HCT116 (cell line): Measurements from ENCODE around the gene HMGXB3. TPM values are rescaled to one million over a fixed set of nuclear protein-coding genes. Genes with fewer than 3 reads are reported as not detected.

Source experiments
- ATAC-seq: fragments of 200-7000 bp; cut with Tn5 transposase; 2 replicates; pipeline ENCODE4 v1.9.1; 2020; ENCODE audit warnings: mild to moderate bottlenecking, moderate library complexity
- BruUV-seq: library from RNA; stranded (reverse); fragments of 400-500 nt; replicated peaks from 2 replicates; lab custom pipeline; 2021; lab: Mats Ljungman, UMichigan
- CTCF ChIA-PET: fragments of 300-600 bp; sonication (Branson Sonifier 250); formaldehyde crosslinking; loops from one replicate; lab custom pipeline; 2021; ENCODE audit warnings: antibody characterized with exemption; lab: Charles Lee
- POLR2A ChIA-PET: fragments of 300-600, 350-600 bp; sonication (Branson Sonifier 250); formaldehyde crosslinking; loops from one replicate; lab custom pipeline; 2021; ENCODE audit warnings: antibody characterized with exemption; lab: Charles Lee
- RAD21 ChIA-PET, 2 experiments: fragments of 300-600 bp; sonication (Branson Sonifier 250); formaldehyde crosslinking; loops; one replicate each; lab custom pipeline; 2023; ENCODE audit warnings: low total read pairs in 2 of 2; ENCODE audit not compliant: uncharacterized antibody in 2 of 2, unreplicated experiment in 2 of 2, low non-redundant PET in 1 of 2; lab: Charles Lee
- DNase-seq: peaks from one replicate; pipeline ENCODE4 v3.0.0-alpha.2; 2010; ENCODE audit warnings: low read depth, low spot score
- H2AFZ ChIP-seq: fragments of 200-600 bp; shearing (Covaris generic), sonication (generic); 2 replicates; pipeline ENCODE4 v1.6.1; 2017; ENCODE audit warnings: low read depth, mixed run types, mixed read lengths, antibody characterized with exemption, low read length; ENCODE audit not compliant: poor library complexity, severe bottlenecking
- H3K27ac ChIP-seq: 2 replicates; pipeline ENCODE4 v1.5.1; 2012; ENCODE audit warnings: low read depth, low read length
- H3K27me3 ChIP-seq: fragments of 200-600 bp; sonication (generic); 2 replicates; pipeline ENCODE4 v1.6.1; 2016; ENCODE audit warnings: mixed run types, low read length, mixed read lengths; ENCODE audit not compliant: insufficient read depth
- H3K36me3 ChIP-seq, 2 experiments: fragments of 200-500 bp in 1 of 2; fragments of 200-600 bp in 1 of 2; sonication (Bioruptor generic) in 1 of 2; sonication (generic) in 1 of 2; 2 replicates each; pipeline versions ENCODE4 v1.5.1 to v1.6.1; 2014 to 2016; ENCODE audit warnings: low read length in 2 of 2, inconsistent platforms in 1 of 2, mixed read lengths in 1 of 2, mixed run types in 1 of 2; ENCODE audit not compliant: insufficient read depth in 2 of 2, control insufficient read depth in 1 of 2
- H3K4me1 ChIP-seq, 2 experiments: fragments of 200-600 bp in 1 of 2; sonication (generic) in 1 of 2; 2 replicates each; pipeline versions ENCODE4 v1.5.1 to v1.6.1; 2012 to 2017; ENCODE audit warnings: low read length in 2 of 2, inconsistent platforms in 1 of 2, mild to moderate bottlenecking in 1 of 2, mixed read lengths in 1 of 2, mixed run types in 1 of 2, moderate library complexity in 1 of 2; ENCODE audit not compliant: insufficient read depth in 2 of 2, control insufficient read depth in 1 of 2
- H3K4me2 ChIP-seq: fragments of 200-600 bp; sonication (generic); 2 replicates; pipeline ENCODE4 v1.6.1; 2017; ENCODE audit warnings: mixed run types, low read length, mixed read lengths
- H3K4me3 ChIP-seq, 2 experiments: fragments of 200-600 bp in 1 of 2; sonication (generic) in 1 of 2; replicated peaks in 1 of 2; 2 replicates each; pipeline ENCODE4 v1.5.1; 2011 to 2016; ENCODE audit warnings: low read length in 2 of 2, control low read depth in 1 of 2, low read depth in 1 of 2, mild to moderate bottlenecking in 1 of 2, mixed read lengths in 1 of 2, mixed run types in 1 of 2
- H3K79me2 ChIP-seq: fragments of 200-600 bp; sonication (generic); 2 replicates; pipeline ENCODE4 v1.6.1; 2017; ENCODE audit warnings: mild to moderate bottlenecking, mixed run types, low read length, moderate library complexity, mixed read lengths; ENCODE audit not compliant: insufficient read depth
- H3K9ac ChIP-seq: fragments of 200-600 bp; sonication (generic); 2 replicates; pipeline ENCODE4 v1.6.1; 2016; ENCODE audit warnings: low read length, mixed read lengths
- H3K9me2 ChIP-seq: fragments of 200-600 bp; sonication (generic), shearing (Covaris generic); 2 replicates; pipeline ENCODE4 v1.6.1; 2017; ENCODE audit warnings: mixed run types, mild to moderate bottlenecking, moderate library complexity; ENCODE audit not compliant: insufficient read depth
- H3K9me3 ChIP-seq, 2 experiments: fragments of 200-500 bp in 1 of 2; fragments of 200-600 bp in 1 of 2; sonication (Bioruptor generic) in 1 of 2; sonication (generic) in 1 of 2; 2 replicates each; pipeline ENCODE4 v1.6.1; 2014 to 2017; ENCODE audit warnings: low read length in 2 of 2, mixed read lengths in 2 of 2, inconsistent platforms in 1 of 2, low read depth in 1 of 2, mild to moderate bottlenecking in 1 of 2, mixed run types in 1 of 2, moderate library complexity in 1 of 2; ENCODE audit not compliant: control insufficient read depth in 1 of 2, insufficient read depth in 1 of 2
- H4K20me1 ChIP-seq: fragments of 200-600 bp; sonication (generic), shearing (Covaris generic); 2 replicates; pipeline ENCODE4 v1.6.1; 2017; ENCODE audit warnings: mixed run types, mild to moderate bottlenecking, moderate library complexity; ENCODE audit not compliant: insufficient read depth
- CEBPB ChIP-seq: IDR thresholded peaks from 2 replicates; pipeline ENCODE4 v1.6.1; 2012; ENCODE audit warnings: low read depth
- ELF1 ChIP-seq: IDR thresholded peaks from 2 replicates; pipeline ENCODE4 v1.6.1; 2012; ENCODE audit warnings: low read depth, borderline replicate concordance
- EZH2 ChIP-seq: fragments of 200-600 bp; sonication (generic); IDR thresholded peaks from 2 replicates; pipeline ENCODE4 v1.6.1; 2017; ENCODE audit warnings: antibody characterized with exemption, mixed run types
- FOSL1 ChIP-seq: IDR thresholded peaks from 2 replicates; pipeline ENCODE4 v1.6.1; 2012; ENCODE audit warnings: low read depth
- JUND ChIP-seq: IDR thresholded peaks from 2 replicates; pipeline ENCODE4 v1.6.1; 2012
- POLR2A ChIP-seq: IDR thresholded peaks from 2 replicates; pipeline ENCODE4 v1.7.0; 2011; ENCODE audit warnings: borderline replicate concordance; ENCODE audit not compliant: insufficient read depth, insufficient read length; ENCODE audit errors: extremely low read depth
- POLR2AphosphoS5 ChIP-seq: IDR thresholded peaks from 2 replicates; pipeline ENCODE4 v1.6.1; 2011; ENCODE audit warnings: mild to moderate bottlenecking, low read depth, low read length, moderate library complexity
- RAD21 ChIP-seq: IDR thresholded peaks from 2 replicates; pipeline ENCODE4 v1.6.1; 2012; ENCODE audit warnings: low read depth, mild to moderate bottlenecking
- SRF ChIP-seq: IDR thresholded peaks from 2 replicates; pipeline ENCODE4 v1.6.1; 2012; ENCODE audit warnings: low read depth
- TCF7L2 ChIP-seq: IDR thresholded peaks from 2 replicates; pipeline ENCODE4 v1.7.0; 2011; ENCODE audit warnings: borderline replicate concordance, inconsistent platforms; ENCODE audit not compliant: insufficient read depth, insufficient read length; ENCODE audit errors: extremely low read depth
- ZFX ChIP-seq: fragments of 450-650 bp; IDR thresholded peaks from 2 replicates; pipeline ENCODE4 v1.6.1; 2017
- ZNF274 ChIP-seq: fragments of 200-500 bp; sonication (Bioruptor generic); IDR thresholded peaks from 2 replicates; pipeline ENCODE4 v1.6.1; 2014; ENCODE audit warnings: mild to moderate bottlenecking, low read depth, low read length, inconsistent platforms
- intact Hi-C: fragments of 100-400 bp; cut with micrococcal nuclease; formaldehyde crosslinking; loops from 2 replicates; pipeline ENCODE4 v1.10.0; 2022
- total RNA-seq: library from RNA; stranded (reverse); gene quantifications from one replicate; pipeline ENCODE4 v1.2.1, GENCODE V29; 2021; ENCODE audit not compliant: unreplicated experiment
- TF ChIP-seq, protein P1 (sequence below): IDR thresholded peaks from 2 replicates; pipeline ENCODE4 v1.6.1; 2012; ENCODE audit warnings: low read depth
- TF ChIP-seq, protein P2 (sequence below): IDR thresholded peaks from 2 replicates; pipeline ENCODE4 v1.6.1; 2012
- TF ChIP-seq, protein P3 (sequence below), 3 experiments: fragments of 200-600 bp in 1 of 3; sonication (generic) in 1 of 3; IDR thresholded peaks in 2 of 3; conservative IDR thresholded peaks in 1 of 3; 2 replicates each; pipeline ENCODE4 v1.5.1; 2012 to 2017; ENCODE audit warnings: low read depth in 2 of 3, low read length in 2 of 3, antibody characterized with exemption in 1 of 3, borderline replicate concordance in 1 of 3, control low read depth in 1 of 3, mild to moderate bottlenecking in 1 of 3, mixed read lengths in 1 of 3, mixed run types in 1 of 3, moderate library complexity in 1 of 3; ENCODE audit not compliant: insufficient read depth in 1 of 3
- TF ChIP-seq, protein P4 (sequence below): IDR thresholded peaks from 2 replicates; pipeline ENCODE4 v1.6.1; 2012

HMGXB3 gene
- total RNA-seq, 1 experiment from 2014 or later, result 41.8 TPM

DNA sequence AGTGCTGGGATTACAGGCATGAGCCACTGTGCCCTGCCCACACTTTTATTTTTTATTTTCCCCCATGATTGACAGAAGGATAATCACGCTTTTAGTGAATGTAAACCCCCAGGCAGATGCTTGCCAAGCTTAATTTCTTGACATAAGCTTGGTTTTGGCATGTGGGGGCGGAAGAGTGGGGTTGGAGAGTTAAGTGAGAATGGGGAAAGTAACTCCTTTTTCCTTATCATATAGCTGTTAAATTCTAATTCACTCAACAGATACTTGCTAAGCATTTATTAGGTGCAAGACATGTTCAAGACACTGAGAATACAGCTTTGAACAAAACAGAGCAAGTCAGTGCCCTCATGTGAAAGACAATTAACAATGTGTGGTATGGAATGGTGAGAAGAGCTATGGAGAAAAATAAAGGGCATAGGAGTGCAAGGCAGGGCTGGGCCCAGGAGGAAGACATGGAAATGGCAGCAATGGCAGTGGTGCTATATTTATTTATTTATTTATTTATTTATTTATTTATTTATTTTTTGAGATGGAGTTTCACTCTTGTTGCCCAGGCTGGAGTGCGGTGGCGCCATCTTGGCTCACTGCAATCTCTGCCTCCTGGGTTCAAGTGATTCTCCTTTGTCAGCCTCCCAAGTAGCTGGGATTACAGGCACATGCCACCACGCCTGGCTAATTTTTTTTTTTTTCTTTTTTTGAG, 37.8 kb upstream of the HMGXB3 start:
- Histone ChIP-seq H3K36me3 (no peaks in the 10 kb centered on the region), H3K4me2 (no peak overlapping the region), H4K20me1 (no peaks in the 10 kb centered on the region), H3K27ac (no peak overlapping the region), H3K9me3 (no peaks in the 10 kb centered on the region), H3K9me2 (no peaks in the 10 kb centered on the region), H2AFZ (no peak overlapping the region), H3K27me3 (no peaks in the 10 kb centered on the region), H3K9ac (no peak overlapping the region), H3K79me2 (0 out of 2 replicates have a peak, but pooled peaks cover 2% of the 10 kb centered on the region), H3K4me1 (peaks cover 8 to 27% of the 10 kb centered on the region in 2 experiments), H3K4me3 (no peak overlapping the region)
- TF ChIP-seq RAD21 (no peak), POLR2A (no peak), CEBPB (no peak), ZNF274 (no peak), POLR2AphosphoS5 (no peak), ZFX (no peak), JUND (no peak), TCF7L2 (no peak), SRF (no peak), FOSL1 (no peak), EZH2 (no peak), ELF1 (no peak)
- TF ChIP-seq, protein P1, sequence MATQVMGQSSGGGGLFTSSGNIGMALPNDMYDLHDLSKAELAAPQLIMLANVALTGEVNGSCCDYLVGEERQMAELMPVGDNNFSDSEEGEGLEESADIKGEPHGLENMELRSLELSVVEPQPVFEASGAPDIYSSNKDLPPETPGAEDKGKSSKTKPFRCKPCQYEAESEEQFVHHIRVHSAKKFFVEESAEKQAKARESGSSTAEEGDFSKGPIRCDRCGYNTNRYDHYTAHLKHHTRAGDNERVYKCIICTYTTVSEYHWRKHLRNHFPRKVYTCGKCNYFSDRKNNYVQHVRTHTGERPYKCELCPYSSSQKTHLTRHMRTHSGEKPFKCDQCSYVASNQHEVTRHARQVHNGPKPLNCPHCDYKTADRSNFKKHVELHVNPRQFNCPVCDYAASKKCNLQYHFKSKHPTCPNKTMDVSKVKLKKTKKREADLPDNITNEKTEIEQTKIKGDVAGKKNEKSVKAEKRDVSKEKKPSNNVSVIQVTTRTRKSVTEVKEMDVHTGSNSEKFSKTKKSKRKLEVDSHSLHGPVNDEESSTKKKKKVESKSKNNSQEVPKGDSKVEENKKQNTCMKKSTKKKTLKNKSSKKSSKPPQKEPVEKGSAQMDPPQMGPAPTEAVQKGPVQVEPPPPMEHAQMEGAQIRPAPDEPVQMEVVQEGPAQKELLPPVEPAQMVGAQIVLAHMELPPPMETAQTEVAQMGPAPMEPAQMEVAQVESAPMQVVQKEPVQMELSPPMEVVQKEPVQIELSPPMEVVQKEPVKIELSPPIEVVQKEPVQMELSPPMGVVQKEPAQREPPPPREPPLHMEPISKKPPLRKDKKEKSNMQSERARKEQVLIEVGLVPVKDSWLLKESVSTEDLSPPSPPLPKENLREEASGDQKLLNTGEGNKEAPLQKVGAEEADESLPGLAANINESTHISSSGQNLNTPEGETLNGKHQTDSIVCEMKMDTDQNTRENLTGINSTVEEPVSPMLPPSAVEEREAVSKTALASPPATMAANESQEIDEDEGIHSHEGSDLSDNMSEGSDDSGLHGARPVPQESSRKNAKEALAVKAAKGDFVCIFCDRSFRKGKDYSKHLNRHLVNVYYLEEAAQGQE, result no peak
- TF ChIP-seq, protein P2, sequence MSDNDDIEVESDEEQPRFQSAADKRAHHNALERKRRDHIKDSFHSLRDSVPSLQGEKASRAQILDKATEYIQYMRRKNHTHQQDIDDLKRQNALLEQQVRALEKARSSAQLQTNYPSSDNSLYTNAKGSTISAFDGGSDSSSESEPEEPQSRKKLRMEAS, result no peak
- TF ChIP-seq, protein P3, sequence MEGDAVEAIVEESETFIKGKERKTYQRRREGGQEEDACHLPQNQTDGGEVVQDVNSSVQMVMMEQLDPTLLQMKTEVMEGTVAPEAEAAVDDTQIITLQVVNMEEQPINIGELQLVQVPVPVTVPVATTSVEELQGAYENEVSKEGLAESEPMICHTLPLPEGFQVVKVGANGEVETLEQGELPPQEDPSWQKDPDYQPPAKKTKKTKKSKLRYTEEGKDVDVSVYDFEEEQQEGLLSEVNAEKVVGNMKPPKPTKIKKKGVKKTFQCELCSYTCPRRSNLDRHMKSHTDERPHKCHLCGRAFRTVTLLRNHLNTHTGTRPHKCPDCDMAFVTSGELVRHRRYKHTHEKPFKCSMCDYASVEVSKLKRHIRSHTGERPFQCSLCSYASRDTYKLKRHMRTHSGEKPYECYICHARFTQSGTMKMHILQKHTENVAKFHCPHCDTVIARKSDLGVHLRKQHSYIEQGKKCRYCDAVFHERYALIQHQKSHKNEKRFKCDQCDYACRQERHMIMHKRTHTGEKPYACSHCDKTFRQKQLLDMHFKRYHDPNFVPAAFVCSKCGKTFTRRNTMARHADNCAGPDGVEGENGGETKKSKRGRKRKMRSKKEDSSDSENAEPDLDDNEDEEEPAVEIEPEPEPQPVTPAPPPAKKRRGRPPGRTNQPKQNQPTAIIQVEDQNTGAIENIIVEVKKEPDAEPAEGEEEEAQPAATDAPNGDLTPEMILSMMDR (IDR thresholded peaks at IDR 0.05 in 2 of 3, conservative IDR thresholded peaks at IDR 0.05 in 1 of 3; ENCODE audit: borderline replicate concordance in 1 of 3, insufficient read depth in 1 of 3, low read depth in 2 of 3, low read length in 2 of 3), result no peak
- TF ChIP-seq, protein P4, sequence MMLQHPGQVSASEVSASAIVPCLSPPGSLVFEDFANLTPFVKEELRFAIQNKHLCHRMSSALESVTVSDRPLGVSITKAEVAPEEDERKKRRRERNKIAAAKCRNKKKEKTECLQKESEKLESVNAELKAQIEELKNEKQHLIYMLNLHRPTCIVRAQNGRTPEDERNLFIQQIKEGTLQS, result no peak
- ChIA-PET POLR2A (interaction anchor here (1.0 to 1.6 kb wide), 2 partner anchors 10 to 38 kb away, joined by 3 read pairs; partner anchors contain the start of genes HMGXB3 and TIGD6), RAD21 (interaction anchor here (0.8 to 1.6 kb wide), 3 partner anchors 28 to 129 kb away, joined by 3 to 5 read pairs (median 4); no protein-coding TSS in a partner anchor), CTCF (interaction anchor here (1.0 to 3.4 kb wide), 13 partner anchors 8 to 127 kb away, joined by 3 to 26 read pairs (median 4); partner anchors contain the start of genes HMGXB3 and TIGD6)
- BruUV-seq, result no TSS peak
- no peak for DNase-seq
- intact Hi-C loops, result loop anchor here (1.0 kb wide), 1 partner anchor 125 kb away; no protein-coding TSS in a partner anchor
- no peak for ATAC-seq
